Activated CD4-positive, alpha-beta T cell treated with anti-CD3 and anti-CD28 coated beads, Interleukin-2, Interleukin-6, amounts not matched to agents 100 ng/mL and 50 ng/mL, durations not matched to agents 16 hours and 8 hours (primary cell): Measurements from ENCODE around the gene CHRNA1.

Source experiments
- DNase-seq: peaks from one replicate; pipeline ENCODE4 v3.0.0-alpha.2; 2020

The CHRNA1 gene

GRCh38 chr2:174764280-174765255, at the start of gene CHRNA1:
CHRNA1 (minus strand) TSS chr2:174764472; CDS start chr2:174764394, 78 bp downstream.
- DNase-seq, result no peak

- DNase-seq, result no peak
Observed at GRCh38 chr2:174812037-174812436, 47.8 kb upstream of the CHRNA1 start.

- DNase-seq, result no peak
Observed at GRCh38 chr2:174807931-174808330, 43.7 kb upstream of the CHRNA1 start.

- no peak for DNase-seq
Observed at GRCh38 chr2:174805803-174806202, 41.5 kb upstream of the CHRNA1 start.

- no peak for DNase-seq
Observed at GRCh38 chr2:174802459-174802858, 38.2 kb upstream of the CHRNA1 start.

- no peak for DNase-seq
Observed at GRCh38 chr2:174800436-174801205, 36.3 kb upstream of the CHRNA1 start.

- DNase-seq, result no peak
Observed at GRCh38 chr2:174798801-174799200, 34.5 kb upstream of the CHRNA1 start.

GRCh38 chr2:174797781-174798276, 33.6 kb upstream of the CHRNA1 start:
- DNase-seq, result no peak

- DNase-seq, result no peak
Observed at GRCh38 chr2:174796319-174796771, 32.1 kb upstream of the CHRNA1 start.

- peak; percentile 54 for DNase-seq
Observed at GRCh38 chr2:174794851-174795374, 30.6 kb upstream of the CHRNA1 start.

GRCh38 chr2:174792309-174793025, 28.2 kb upstream of the CHRNA1 start:
- DNase-seq, result no peak

GRCh38 chr2:174791746-174792280, 27.5 kb upstream of the CHRNA1 start:
- DNase-seq, result no peak

- no peak for DNase-seq
Observed at GRCh38 chr2:174791020-174791419, 26.7 kb upstream of the CHRNA1 start.

GRCh38 chr2:174789001-174789400, 24.7 kb upstream of the CHRNA1 start:
- no peak for DNase-seq

- DNase-seq, result no peak
Observed at GRCh38 chr2:174788291-174788929, 24.1 kb upstream of the CHRNA1 start.

- no peak for DNase-seq
Observed at GRCh38 chr2:174787487-174788205, 23.4 kb upstream of the CHRNA1 start.

GRCh38 chr2:174786066-174786725, 21.9 kb upstream of the CHRNA1 start:
- no peak for DNase-seq

GRCh38 chr2:174785481-174785880, 21.2 kb upstream of the CHRNA1 start:
- DNase-seq, result no peak

GRCh38 chr2:174784909-174785308, 20.6 kb upstream of the CHRNA1 start:
- no peak for DNase-seq

GRCh38 chr2:174784316-174784715, 20.0 kb upstream of the CHRNA1 start:
- DNase-seq, result no peak
